SK-N-SH (cell line): ENCODE data around the gene TFF1.

Experiments used
- CTCF ChIP-seq: fragments of 200-600 bp; sonication (generic); IDR thresholded peaks from 2 replicates; pipeline ENCODE4 v1.6.1; 2017; ENCODE audit warnings: antibody characterized with exemption, mild to moderate bottlenecking, moderate library complexity
- JUND ChIP-seq: IDR thresholded peaks from 2 replicates; pipeline ENCODE4 v1.4.0; 2012

- TF ChIP-seq CTCF: no peak
- no peak for TF ChIP-seq JUND
These were observed 46.2 kb upstream of the TFF1 start for GRCh38 chr21:42412636-42412933.
